ENCODE data around the gene CADM1. TPM values are rescaled to one million over a fixed set of nuclear protein-coding genes. Genes with fewer than 3 reads are reported as not detected.

The CADM1 gene
- polyA plus RNA-seq, 1 donor: 22.8 TPM

DNA sequence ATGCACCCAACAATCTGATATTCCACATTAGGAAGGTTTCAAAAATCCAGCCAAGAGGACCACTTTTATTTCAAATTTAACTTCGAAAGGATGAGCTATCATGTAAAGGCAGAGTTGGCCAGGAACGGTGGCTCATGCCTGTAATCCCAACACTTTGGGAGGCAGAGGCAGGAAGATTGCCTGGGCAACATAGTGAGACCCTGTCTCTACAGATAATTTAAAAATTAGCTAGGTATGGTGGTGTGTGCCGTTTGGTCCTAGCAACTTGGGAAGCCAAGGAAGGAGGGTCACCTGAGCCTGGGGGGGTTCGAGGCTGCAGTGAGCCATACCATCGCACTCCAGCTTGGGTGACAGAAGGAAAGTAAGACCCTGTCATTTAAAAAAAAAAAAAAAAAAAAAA, 96.7 kb downstream of the CADM1 start:
- no peak for DNase-seq (ENCODE audit: low read depth)

DNA sequence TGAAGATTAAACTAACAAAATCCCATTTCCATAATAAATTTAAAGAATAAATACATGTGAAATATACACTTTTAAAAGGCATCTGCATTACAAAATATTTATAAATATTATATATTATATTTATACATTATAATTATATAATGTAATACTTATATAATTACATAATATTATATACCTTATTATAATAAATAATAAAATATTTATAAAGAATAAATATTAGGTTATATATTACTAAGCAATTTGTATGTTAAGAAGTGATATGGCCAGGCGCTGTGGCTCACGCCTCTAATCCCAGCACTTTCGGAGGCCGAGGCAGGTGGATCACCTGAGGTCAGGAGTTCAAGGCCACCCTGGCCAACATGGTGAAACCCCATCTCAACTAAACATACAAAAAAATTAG, 97.8 kb downstream of the CADM1 start:
- DNase-seq (ENCODE audit: low read depth): no peak

DNA sequence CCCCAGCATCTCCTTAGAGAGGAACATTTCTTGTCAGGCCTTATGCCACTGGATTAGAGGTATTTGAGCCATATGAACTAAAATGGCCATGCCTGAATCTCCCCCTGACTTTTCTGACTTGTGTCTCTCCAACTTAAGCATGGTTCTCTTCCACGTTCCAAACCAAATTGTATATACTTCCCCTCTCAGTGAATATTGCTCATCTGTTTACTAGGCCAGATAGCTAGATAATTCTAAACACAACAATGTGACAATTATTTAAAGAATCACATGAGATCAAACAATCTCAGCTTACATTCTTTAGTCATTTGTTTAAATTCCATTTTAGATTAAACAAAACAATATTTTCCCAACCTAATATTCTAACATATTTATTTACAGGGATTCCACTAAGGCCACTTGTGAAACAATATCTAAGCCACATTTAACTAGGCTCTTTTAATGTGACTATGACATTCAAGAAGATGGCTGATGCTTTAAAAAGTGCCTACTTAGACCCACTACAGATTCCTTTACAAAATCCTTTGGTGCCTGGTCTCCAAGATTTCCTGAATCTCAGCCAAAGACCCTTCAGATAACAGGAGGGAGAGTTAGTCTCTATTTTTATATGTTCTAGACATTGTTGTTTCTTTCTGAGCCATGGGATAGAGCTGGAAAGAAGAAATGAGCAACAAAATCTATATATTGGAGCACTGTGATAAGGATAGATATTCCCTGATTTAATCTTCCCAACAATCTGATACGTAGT, 105.7 kb downstream of the CADM1 start:
- no peak for DNase-seq (ENCODE audit: low read depth)

DNA sequence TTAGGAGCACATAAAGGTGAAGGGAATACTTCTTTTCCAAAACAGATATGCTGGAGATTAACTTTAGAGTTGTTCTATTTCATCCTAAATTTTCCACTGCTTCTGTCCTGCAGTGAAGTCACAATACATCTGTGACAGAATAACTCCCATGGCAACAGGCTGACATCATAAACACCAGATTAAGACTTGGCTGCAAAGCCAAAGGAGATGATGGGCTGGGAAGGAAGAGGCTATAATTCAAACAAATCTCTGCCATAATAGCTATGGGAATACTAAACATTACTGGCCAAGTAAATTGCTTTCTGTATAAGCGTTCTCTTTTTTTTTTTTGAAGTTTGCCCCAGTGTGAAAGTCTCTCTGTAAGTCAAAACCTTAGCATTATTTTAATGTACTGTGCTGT, 107.7 kb downstream of the CADM1 start:
- DNase-seq (ENCODE audit: low read depth): peak; percentile 55

DNA sequence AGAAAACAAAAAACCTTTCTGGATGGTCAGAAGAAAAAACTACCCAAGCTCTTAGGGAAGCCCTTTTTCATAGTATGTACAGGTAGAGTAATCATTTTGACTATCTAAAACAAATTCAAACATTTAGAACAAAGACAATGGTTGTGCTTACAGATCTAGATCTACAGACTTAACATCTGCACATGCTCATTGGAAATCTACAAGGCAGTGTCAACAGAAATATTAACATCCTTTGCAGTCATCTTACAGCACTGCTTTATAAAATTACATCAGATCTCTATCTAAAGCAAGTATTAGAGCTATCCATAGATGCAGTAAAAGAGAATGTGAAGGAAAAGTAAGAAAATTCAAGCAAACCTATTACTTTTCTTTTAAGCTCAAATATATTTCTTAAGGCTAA, 110.3 kb downstream of the CADM1 start:
- DNase-seq (ENCODE audit: low read depth): no peak

DNA sequence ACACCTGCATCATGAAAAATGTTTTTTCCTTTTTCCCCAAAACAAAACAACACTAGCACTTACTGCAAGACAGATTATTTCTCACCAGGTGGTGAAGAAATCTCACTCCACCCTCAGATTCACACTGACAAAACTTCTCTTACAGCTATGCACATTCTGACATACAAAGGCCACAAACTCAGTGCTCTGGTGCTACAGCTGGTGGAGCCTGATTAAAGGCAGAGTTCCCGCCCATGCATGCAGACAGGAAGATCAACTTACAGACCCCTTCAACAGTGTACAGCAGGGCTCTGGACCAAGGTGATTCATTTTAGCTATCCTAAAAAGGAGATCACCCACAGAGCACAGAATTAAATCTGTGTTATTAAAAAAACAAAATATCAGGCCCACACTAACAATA, 112.6 kb downstream of the CADM1 start:
- DNase-seq (ENCODE audit: low read depth): no peak

DNA sequence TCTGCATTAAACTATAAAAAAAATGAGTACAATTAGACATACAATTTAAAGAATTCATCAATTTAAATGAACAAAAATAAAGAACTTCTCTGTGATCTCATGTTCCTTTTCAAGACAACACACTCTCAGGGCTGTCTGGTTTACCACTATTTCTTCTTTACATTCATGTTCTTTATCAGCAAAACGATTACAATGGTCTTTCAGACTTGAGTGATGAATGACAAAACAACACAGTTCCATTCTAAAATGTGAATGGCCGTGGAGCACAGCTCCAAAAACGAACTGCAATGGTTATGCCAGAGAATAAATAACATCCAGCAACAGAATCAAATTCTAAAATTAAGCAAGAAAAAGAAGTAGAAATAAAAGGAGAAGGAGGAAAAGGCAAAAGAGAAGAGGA, 113.1 kb downstream of the CADM1 start:
- DNase-seq (ENCODE audit: low read depth): no peak

DNA sequence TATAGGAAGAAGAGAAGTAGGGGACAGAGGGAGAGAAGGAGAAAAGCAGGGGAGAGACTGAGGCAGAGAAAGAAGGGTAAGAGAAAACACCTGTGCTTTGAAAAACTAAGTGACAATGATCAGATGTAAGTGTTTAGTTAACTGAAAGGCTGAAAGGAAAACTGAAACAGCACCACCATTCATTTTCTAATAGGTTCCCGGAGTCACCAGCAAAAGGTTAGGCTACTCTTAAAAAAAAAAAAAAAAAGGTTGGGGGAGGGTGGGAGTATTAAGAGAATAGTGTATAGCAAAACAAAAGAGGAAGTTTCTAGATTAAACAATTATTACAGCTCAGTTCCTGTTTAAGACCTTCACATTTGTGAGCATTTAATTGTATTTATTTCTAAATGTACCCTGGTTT, 113.8 kb downstream of the CADM1 start:
- DNase-seq (ENCODE audit: low read depth): no peak

DNA sequence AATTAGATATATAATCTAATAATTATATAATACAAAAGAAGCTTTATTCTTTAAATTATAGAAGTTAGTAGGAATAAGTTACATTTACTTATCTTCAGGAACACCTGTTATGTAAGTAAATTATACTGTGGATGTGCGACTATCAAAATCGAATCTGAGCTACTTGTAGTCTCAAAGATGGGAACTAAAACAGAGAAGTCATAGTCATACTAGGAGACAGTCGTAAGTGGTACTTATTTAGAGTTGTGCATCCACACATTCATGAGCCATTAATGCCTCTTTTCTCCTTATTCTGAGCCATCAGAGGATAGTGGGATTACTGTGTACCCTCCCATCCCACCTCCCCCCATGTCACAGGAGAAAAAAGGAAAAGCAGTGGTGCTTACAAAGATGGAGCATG, 114.4 kb downstream of the CADM1 start:
- no peak for DNase-seq (ENCODE audit: low read depth)

DNA sequence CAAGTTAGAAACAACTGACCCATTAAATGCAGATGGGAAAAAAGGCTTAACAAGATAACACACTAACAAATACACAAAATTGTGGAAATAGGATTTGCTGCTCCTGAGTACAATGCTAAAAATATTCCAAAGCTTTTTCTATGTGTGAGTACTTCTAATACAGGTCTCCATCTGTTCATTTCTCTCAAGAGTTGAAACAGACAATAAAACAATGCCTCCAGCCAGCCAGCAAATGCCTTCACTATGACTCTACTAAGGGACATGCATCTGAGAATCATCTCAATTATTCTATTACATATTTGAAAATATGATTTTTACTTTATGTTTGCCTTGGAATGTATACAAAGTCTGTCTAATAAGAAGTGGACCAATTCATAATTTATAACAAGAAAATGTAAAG, 119.0 kb downstream of the CADM1 start:
- DNase-seq (ENCODE audit: low read depth): no peak

DNA sequence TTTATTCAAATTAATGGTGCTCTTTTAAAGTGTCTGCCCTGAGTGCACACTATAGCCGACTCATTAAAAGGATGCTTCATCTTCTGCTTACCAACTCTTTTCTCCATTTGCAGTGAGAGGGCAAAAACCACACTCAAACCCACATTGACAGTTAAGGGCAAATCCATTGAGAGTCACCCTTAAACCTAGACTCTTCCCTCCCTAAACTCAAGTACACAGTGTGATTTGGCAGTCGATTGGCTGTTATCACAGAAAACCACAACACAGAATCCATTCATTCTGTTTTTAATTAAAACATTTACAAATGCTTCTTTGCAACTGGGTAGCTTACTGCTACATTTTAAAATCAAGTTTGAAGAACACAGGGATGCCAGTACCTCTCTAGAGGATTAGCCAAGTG, 120.0 kb downstream of the CADM1 start:
- no peak for DNase-seq (ENCODE audit: low read depth)

DNA sequence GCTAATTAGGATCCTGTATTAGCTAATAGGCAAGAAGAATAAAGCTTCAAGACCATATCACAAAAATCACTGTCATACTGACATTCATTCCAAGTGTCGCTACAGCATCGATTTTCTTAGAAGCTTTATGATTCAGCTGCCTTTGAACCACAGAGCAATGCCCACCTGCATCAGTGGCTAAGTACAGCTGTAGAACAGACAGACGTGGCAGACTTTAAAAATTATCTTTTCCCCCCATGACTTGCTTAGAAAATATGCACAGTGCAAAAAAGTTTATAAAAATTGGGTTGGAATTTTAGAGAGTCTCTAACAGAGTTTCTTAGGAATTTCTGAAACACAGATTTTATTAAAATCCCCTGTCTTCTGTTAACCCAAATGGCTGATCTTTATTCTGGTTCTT, 120.8 kb downstream of the CADM1 start:
- DNase-seq (ENCODE audit: low read depth): no peak

DNA sequence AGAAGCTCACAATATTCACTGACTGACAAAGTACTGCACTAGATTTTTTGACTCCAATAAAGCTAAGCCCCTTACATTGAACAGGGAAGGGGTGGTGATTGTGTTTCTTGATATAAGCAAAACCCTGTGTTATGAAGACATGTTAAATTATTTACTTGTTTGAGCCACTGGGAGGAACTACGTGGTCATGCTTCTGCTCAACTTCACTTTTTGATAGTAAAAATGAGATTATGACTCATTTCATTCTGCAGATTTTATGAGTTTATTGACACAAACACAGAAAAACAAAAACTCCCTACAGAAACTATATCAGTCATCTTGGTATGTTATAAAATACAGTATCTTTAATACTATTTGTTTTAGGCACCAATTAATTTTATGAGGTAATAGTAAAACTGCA, 124.7 kb downstream of the CADM1 start:
- no peak for DNase-seq (ENCODE audit: low read depth)

DNA sequence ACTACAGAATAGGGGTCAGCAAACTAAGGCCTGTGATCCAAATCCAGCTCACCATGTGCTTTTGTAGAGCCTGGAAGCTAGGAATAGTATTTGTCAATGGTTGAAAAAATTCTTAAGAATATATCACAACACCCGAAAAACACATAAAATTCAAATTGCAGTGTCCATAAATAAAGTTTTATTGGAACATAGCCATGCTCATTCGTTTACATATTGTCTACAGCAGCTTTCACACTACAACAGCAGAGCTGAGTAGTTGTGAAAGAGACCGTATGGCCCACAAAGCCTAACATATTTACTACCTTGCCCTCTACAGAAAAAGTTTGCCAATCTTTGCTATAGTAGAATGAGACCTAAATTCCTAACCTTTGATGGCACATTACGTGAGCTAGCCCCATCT, 125.7 kb downstream of the CADM1 start:
- DNase-seq (ENCODE audit: low read depth): no peak

DNA sequence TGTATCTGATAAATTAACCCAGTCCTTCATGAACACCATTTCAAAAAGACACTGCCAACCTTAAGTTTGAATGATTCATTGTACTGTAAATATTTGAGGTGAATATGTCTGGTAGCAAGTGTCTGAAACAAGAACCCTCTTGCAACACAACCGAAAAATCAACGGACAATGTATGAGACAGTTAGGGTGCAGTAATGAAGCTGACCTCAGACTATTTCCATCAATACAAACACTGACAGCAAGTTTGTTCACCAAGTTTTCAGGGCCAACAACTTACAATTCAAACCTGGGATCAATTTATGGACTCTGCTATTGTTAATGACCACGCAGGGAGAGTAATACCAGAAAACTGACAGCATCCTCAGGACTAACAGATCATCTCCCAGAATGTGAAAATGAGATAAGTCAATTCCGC, 126.3 kb downstream of the CADM1 start:
- DNase-seq (ENCODE audit: low read depth): no peak

DNA sequence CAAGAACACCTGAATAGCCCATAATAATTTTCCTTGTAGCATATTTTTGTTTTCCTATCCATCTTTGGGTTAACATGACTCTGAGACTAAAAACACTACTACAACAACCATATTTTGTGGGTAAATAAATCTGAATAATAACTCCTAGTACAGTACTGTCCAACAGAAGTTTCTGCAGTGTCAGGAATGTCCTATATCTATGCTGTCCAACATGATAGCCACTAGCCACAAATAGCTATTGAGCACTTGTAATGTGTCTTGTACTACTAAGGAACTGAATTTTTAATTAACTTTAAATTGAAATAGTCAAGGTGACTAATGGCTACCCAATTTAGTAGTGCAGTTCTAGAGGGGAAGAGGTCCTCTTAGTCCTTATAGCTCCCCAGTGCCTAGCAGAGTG, 135.6 kb downstream of the CADM1 start:
- no peak for DNase-seq (ENCODE audit: low read depth)

DNA sequence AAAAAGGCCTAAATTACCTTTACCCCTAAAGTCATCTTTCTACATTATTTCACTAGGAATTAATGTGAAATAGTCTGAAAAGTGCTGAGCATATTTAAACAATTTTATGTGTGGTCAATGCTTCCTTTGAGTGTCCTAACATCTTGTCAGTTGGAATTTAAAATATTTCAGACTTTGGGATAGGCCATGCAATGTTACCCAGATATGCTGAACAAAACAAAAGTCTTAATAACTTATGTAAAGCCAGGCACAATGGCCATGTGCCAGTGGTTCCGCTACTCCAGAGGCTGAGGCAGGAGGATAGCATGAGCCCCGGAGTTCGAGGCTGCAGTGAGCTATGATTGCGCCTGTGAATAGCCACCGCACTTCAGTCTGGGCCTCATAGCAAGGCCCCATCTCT, 137.4 kb downstream of the CADM1 start:
- no peak for DNase-seq (ENCODE audit: low read depth)

DNA sequence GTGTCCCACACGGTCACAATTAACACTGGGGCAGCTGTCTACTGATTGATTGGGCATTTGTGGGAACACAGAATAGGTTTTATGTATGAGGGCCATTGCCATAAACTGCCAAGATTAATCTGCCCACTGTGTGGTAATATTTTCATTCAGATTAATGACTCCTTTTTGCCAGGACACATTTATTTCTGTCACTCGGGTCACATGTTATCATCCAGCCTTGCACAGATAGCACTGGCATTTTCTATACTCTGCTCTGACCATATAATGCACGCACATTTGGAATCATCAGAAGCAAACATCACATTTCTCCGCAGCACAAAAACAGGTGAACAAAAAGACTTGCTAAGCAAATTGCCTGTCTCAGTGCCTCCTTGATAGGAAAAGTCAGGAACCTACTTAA, 138.3 kb downstream of the CADM1 start:
- DNase-seq (ENCODE audit: low read depth): no peak

DNA sequence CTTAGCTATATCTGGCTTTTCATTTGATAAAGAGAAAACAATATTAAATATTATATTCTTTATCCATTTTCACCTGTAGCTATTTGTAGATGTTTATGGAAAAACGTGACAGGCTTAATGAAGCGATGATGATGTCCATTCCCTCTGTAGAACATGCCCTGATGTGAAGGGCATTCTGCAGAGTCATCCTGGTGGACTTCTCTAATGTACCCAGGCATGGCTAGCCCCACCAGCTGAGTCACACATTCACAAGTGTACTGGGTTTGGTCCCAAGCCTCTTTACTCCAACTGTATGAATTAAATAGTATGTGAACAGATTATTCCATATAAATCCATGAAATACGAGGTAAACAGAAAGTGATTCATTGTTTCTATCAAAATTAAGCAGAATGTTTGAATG, 139.3 kb downstream of the CADM1 start:
- no peak for DNase-seq (ENCODE audit: low read depth)

DNA sequence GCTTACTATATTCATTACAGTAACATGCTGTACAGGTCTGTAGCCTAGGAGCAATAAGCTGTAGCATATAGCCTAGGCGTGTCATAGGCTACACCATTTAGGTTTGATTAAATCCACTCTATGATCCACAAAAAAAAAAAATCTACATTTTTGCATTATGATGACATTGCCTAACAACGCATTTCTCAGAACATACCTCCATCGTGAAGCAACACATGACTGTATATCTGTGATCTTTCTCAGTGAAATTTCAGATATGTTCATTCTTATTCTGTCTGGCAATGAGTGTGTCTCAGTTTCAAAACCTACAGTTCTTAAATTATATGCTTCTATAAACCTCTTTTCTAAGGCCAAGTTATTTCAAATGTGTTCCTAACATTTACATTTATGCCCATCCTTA, 140.3 kb downstream of the CADM1 start:
- DNase-seq (ENCODE audit: low read depth): no peak

DNA sequence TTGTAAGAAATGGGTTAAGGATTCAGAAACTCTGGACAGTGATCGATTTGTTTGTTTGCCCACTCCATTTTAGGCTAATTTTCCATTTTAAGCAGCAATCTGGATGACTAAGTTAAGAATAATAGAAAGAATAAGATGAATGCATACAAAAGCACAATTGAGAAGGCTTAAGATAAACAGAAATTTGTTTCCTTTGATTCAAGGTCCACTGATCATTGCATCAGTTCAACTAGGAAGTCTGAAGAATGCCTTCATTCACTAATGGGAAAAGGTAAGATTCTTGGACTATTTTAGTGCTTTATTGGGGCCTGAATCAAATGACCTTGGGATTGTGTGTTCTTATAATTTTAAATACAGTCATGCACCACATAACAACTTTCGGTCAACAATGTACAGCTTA, 140.8 kb downstream of the CADM1 start:
- DNase-seq (ENCODE audit: low read depth): no peak

DNA sequence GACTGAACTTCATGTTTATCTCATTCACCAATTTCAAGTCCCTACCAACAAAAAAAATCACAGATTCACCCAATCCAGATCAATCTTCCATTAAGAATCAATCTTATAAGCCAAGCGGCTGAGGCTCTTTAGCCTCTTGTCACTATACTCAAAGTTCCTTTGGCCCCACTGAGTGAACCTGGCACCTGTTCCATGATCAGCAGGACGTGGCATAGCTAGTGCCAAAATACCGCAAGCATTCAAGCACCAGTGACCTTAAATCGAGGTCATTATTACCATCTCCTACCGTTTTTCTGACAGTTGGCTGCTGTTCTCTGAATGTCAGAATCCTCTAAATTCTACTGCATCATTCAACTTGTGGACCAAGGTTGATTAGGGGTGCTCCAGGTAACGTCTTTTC, 141.2 kb downstream of the CADM1 start:
- DNase-seq (ENCODE audit: low read depth): no peak

DNA sequence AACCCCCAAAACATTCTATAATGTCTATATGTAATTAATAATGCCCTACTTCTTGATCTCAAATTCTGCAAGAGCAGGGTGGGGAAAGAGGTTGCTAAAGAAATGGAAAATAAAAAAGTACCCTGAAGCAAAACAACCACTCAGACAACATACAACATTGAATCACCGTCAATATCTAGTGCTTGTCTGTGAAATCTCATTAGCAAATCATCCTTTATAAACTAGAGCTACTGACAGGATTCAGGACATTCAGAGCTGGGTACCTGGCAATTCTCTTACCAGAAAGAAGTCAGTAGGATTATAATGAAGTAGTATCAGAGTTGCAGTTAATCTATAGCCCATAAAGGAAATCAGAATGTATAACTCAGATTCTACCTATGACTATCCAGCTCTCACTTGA, 143.2 kb downstream of the CADM1 start:
- no peak for DNase-seq (ENCODE audit: low read depth)

DNA sequence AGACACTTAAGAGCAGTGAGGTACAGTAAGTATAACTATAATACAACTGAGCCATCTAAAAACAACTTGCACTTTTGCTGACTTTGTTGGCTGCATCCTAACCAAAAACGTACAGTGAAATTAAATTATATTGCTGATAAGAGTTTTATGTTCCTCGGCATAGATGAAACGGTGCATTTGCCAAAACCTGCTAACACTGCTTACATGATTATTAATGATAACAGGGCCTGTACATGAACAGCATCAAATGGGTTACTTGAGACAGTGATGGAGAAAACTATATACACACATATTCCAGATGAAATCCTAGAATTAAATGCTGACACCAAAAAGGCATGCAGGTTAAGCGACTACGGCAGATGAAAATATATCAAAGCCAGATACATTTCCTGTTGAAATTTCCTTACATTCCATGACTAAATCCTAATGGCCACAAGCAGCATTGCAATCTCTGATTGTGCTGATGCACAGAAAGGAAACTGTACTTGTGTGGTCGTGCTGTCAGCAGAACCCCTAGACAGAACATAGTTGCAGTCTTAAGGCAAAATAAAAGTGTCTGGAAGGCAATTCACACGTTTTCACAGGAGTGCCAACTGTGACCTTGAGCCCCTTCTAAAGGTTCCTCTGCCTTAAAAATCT, 143.9 kb downstream of the CADM1 start:
- DNase-seq (ENCODE audit: low read depth): no peak
